ENCODE results near the gene GSTM3.
"Not testable (repeated sequence)": the region's sequence is repeated elsewhere in the genome, so short reads cannot be mapped to it uniquely, and the experiment has no call there.

Gene GSTM3

GRCh38 chr1:109748311-109748710 is 7.5 kb upstream of the GSTM3 start:
- H3K4me3 ChIP-seq; in situ Hi-C loops (cut with MboI; ENCODE audit: low sequenced_read_pairs); H3K4me1 ChIP-seq; DNase-seq (ENCODE audit: low spot score in 2 of 2); H3K9me3 ChIP-seq; H3K27me3 ChIP-seq (ENCODE audit: low read depth); H3K36me3 ChIP-seq (replicated peaks): not testable (repeated sequence)

- H3K4me3 ChIP-seq: peak overlapping the region; percentile 40
- no peaks in the 10 kb centered on the region; the same call in 1 of the 2 replicates for H3K36me3 ChIP-seq (replicated peaks)
- no peaks in the 10 kb centered on the region; the same call in 1 of the 2 replicates for H3K27me3 ChIP-seq (ENCODE audit: low read depth)
- H3K9me3 ChIP-seq: no peaks in the 10 kb centered on the region; the same call in 1 of the 2 replicates
- peaks cover 5% of the 10 kb centered on the region for H3K4me1 ChIP-seq
- peak; percentile 49 to 81 for DNase-seq (ENCODE audit: low spot score in 2 of 2)
- in situ Hi-C loops (cut with MboI; ENCODE audit: low sequenced_read_pairs): no loop called here
Observed at GRCh38 chr1:109739738-109740614, 862 bp downstream of the GSTM3 start.

GRCh38 chr1:109733236-109733870 is 7.5 kb downstream of the GSTM3 start:
- no peak for DNase-seq (ENCODE audit: low spot score in 2 of 2)
- in situ Hi-C loops (cut with MboI; ENCODE audit: low sequenced_read_pairs): no loop called here
- Histone ChIP-seq H3K27me3 (ENCODE audit: low read depth) (no peaks in the 10 kb centered on the region), H3K4me1 (peaks cover 10% of the 10 kb centered on the region), H3K9me3 (no peaks in the 10 kb centered on the region), H3K36me3 (replicated peaks) (no peaks in the 10 kb centered on the region; the same call in 1 of the 2 replicates), H3K4me3 (no peak overlapping the region)

GRCh38 chr1:109732390-109732881 is 8.4 kb downstream of the GSTM3 start:
- no peak for DNase-seq (ENCODE audit: low spot score in 2 of 2)
- peaks cover 10% of the 10 kb centered on the region for H3K4me1 ChIP-seq
- no peaks in the 10 kb centered on the region; the same call in 1 of the 2 replicates for H3K36me3 ChIP-seq (replicated peaks)
- no peak overlapping the region for H3K4me3 ChIP-seq
- H3K27me3 ChIP-seq (ENCODE audit: low read depth): no peaks in the 10 kb centered on the region
- H3K9me3 ChIP-seq: no peaks in the 10 kb centered on the region
- in situ Hi-C loops (cut with MboI; ENCODE audit: low sequenced_read_pairs): no loop called here

GRCh38 chr1:109730666-109731065 is 10.2 kb downstream of the GSTM3 start:
- in situ Hi-C loops (cut with MboI; ENCODE audit: low sequenced_read_pairs): no loop called here
- no peaks in the 10 kb centered on the region for H3K9me3 ChIP-seq

GRCh38 chr1:109728870-109729269 is 12.0 kb downstream of the GSTM3 start:
- no peaks in the 10 kb centered on the region for H3K36me3 ChIP-seq (replicated peaks)
- in situ Hi-C loops (cut with MboI; ENCODE audit: low sequenced_read_pairs): no loop called here
- DNase-seq (ENCODE audit: low spot score in 2 of 2): no peak
- H3K4me1 ChIP-seq: peaks cover 13% of the 10 kb centered on the region
- H3K27me3 ChIP-seq (ENCODE audit: low read depth): no peaks in the 10 kb centered on the region
- no peaks in the 10 kb centered on the region for H3K9me3 ChIP-seq
- H3K4me3 ChIP-seq: no peak overlapping the region

More at GRCh38 chr1:109730666-109731065, 10.2 kb downstream of the GSTM3 start:
- peaks cover 13% of the 10 kb centered on the region for H3K4me1 ChIP-seq
- peak in 1 of 2 experiments; percentile 51 for DNase-seq (ENCODE audit: low spot score in 2 of 2)
- H3K4me3 ChIP-seq: no peak overlapping the region
- H3K27me3 ChIP-seq (ENCODE audit: low read depth): no peaks in the 10 kb centered on the region
- no peaks in the 10 kb centered on the region; the same call in 1 of the 2 replicates for H3K36me3 ChIP-seq (replicated peaks)

GRCh38 chr1:109726728-109727373 is 14.0 kb downstream of the GSTM3 start:
- no peak for DNase-seq (ENCODE audit: low spot score in 2 of 2)
- H3K27me3 ChIP-seq (ENCODE audit: low read depth): no peaks in the 10 kb centered on the region; the same call in 1 of the 2 replicates
- H3K36me3 ChIP-seq (replicated peaks): no peaks in the 10 kb centered on the region
- no peak overlapping the region for H3K4me3 ChIP-seq
- in situ Hi-C loops (cut with MboI; ENCODE audit: low sequenced_read_pairs): no loop called here
- 0 out of 2 replicates have a peak, but pooled peaks cover 2% of the 10 kb centered on the region for H3K9me3 ChIP-seq
- H3K4me1 ChIP-seq: peaks cover 16% of the 10 kb centered on the region

- Histone ChIP-seq H3K4me3 (no peak overlapping the region), H3K9me3 (0 out of 2 replicates have a peak, but pooled peaks cover 2% of the 10 kb centered on the region)
- in situ Hi-C loops (cut with MboI; ENCODE audit: low sequenced_read_pairs): no loop called here
Observed at GRCh38 chr1:109726007-109726406, 14.8 kb downstream of the GSTM3 start.

GRCh38 chr1:109725510-109725909 is 15.3 kb downstream of the GSTM3 start:
- H3K27me3 ChIP-seq (ENCODE audit: low read depth): no peaks in the 10 kb centered on the region; the same call in 1 of the 2 replicates
- no peak for DNase-seq (ENCODE audit: low spot score in 2 of 2)
- H3K4me1 ChIP-seq: peaks cover 16% of the 10 kb centered on the region
- no peaks in the 10 kb centered on the region for H3K36me3 ChIP-seq (replicated peaks)
- 0 out of 2 replicates have a peak, but pooled peaks cover 2% of the 10 kb centered on the region for H3K9me3 ChIP-seq
- in situ Hi-C loops (cut with MboI; ENCODE audit: low sequenced_read_pairs): no loop called here
- H3K4me3 ChIP-seq: no peak overlapping the region

More at GRCh38 chr1:109726007-109726406, 14.8 kb downstream of the GSTM3 start:
- peaks cover 21% of the 10 kb centered on the region for H3K4me1 ChIP-seq
- H3K36me3 ChIP-seq (replicated peaks): no peaks in the 10 kb centered on the region
- DNase-seq (ENCODE audit: low spot score in 2 of 2): no peak
- H3K27me3 ChIP-seq (ENCODE audit: low read depth): no peaks in the 10 kb centered on the region; the same call in 1 of the 2 replicates

GRCh38 chr1:109724933-109725332 is 15.9 kb downstream of the GSTM3 start:
- in situ Hi-C loops (cut with MboI; ENCODE audit: low sequenced_read_pairs): no loop called here
- no peak for DNase-seq (ENCODE audit: low spot score in 2 of 2)
- Histone ChIP-seq H3K9me3 (0 out of 2 replicates have a peak, but pooled peaks cover 2% of the 10 kb centered on the region), H3K4me1 (peaks cover 14% of the 10 kb centered on the region; the same call in 1 of the 2 replicates), H3K36me3 (replicated peaks) (no peaks in the 10 kb centered on the region), H3K27me3 (ENCODE audit: low read depth) (no peaks in the 10 kb centered on the region; the same call in 1 of the 2 replicates), H3K4me3 (no peak overlapping the region)

GRCh38 chr1:109722908-109723691 is 17.7 kb downstream of the GSTM3 start:
- no peak for DNase-seq (ENCODE audit: low spot score in 2 of 2)
- in situ Hi-C loops (cut with MboI; ENCODE audit: low sequenced_read_pairs): no loop called here
- H3K4me3 ChIP-seq: no peak overlapping the region
- 0 out of 2 replicates have a peak, but pooled peaks cover 2% of the 10 kb centered on the region for H3K9me3 ChIP-seq
- H3K27me3 ChIP-seq (ENCODE audit: low read depth): no peaks in the 10 kb centered on the region; the same call in 1 of the 2 replicates
- peaks cover 21% of the 10 kb centered on the region for H3K4me1 ChIP-seq
- no peaks in the 10 kb centered on the region for H3K36me3 ChIP-seq (replicated peaks)

- in situ Hi-C loops (cut with MboI; ENCODE audit: low sequenced_read_pairs): no loop called here
- no peak overlapping the region for H3K4me3 ChIP-seq
- H3K27me3 ChIP-seq (ENCODE audit: low read depth): no peaks in the 10 kb centered on the region; the same call in 1 of the 2 replicates
- H3K9me3 ChIP-seq: 0 out of 2 replicates have a peak, but pooled peaks cover 2% of the 10 kb centered on the region
- H3K4me1 ChIP-seq: peaks cover 21% of the 10 kb centered on the region
- no peaks in the 10 kb centered on the region for H3K36me3 ChIP-seq (replicated peaks)
- no peak for DNase-seq (ENCODE audit: low spot score in 2 of 2)
Observed at GRCh38 chr1:109721971-109722370, 18.9 kb downstream of the GSTM3 start.

Data from HAP-1 (cell line).